Muscle layer of duodenum (tissue), 2 donors: ENCODE data around the gene CELF5.
"Not testable (repeated sequence)": the region's sequence is repeated elsewhere in the genome, so short reads cannot be mapped to it uniquely, and the experiment has no call there.

ENCODE experiments used
- H3K27ac ChIP-seq: one replicate; pipeline ENCODE4 v1.7.0; 2013; ENCODE audit warnings: mild to moderate bottlenecking, low read length
- H3K27me3 ChIP-seq: one replicate; pipeline ENCODE4 v1.7.0; 2013; ENCODE audit warnings: low read depth, mild to moderate bottlenecking, control low read depth, low read length
- H3K36me3 ChIP-seq, 2 donors: one replicate each; pipeline ENCODE4 v1.7.0; 2013; ENCODE audit warnings: low read length in 2 of 2, control low read depth in 1 of 2, mild to moderate bottlenecking in 1 of 2; ENCODE audit not compliant: insufficient read depth in 2 of 2, control insufficient read depth in 1 of 2
- H3K4me1 ChIP-seq, 2 donors: one replicate each; pipeline ENCODE4 v1.7.0; 2013; ENCODE audit warnings: low read length in 2 of 2, mild to moderate bottlenecking in 2 of 2, control low read depth in 1 of 2, moderate library complexity in 1 of 2; ENCODE audit not compliant: insufficient read depth in 2 of 2, control insufficient read depth in 1 of 2
- H3K4me3 ChIP-seq, 2 donors: one replicate each; pipeline ENCODE4 v1.7.0; 2013; ENCODE audit warnings: low read length in 2 of 2, low read depth in 1 of 2, mild to moderate bottlenecking in 1 of 2
- H3K9me3 ChIP-seq, 2 donors: one replicate each; pipeline ENCODE4 v1.7.0; 2013; ENCODE audit warnings: low read length in 2 of 2, control low read depth in 1 of 2, mild to moderate bottlenecking in 1 of 2; ENCODE audit not compliant: control insufficient read depth in 1 of 2
- donor health status: healthy.

Gene CELF5

DNA sequence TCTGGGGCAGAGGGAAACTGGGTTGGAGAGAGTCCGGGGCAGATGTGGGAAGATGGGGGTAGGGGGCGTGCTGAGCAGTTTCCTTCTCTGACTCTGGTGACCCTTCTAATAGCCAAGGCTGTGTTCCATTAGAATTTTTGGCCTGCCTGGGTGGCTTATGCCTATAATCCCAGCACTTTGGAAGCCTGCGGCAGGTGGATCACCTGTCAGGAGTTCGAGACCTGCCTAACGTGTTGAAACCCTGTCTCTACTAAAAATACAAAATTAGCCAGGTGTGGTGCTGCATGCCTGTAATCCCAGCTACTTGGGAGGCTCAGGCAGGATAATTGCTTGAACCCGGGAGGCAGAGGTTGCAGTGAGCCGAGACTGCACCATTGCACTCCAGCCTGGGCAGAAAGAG is 21.6 kb upstream of the CELF5 start:
- H3K4me3 ChIP-seq, H3K4me1 ChIP-seq, H3K9me3 ChIP-seq, H3K27ac ChIP-seq, H3K27me3 ChIP-seq: not testable (repeated sequence)
- H3K36me3 ChIP-seq: peaks cover 17 to 69% of the 10 kb centered on the region in 2 donors

DNA sequence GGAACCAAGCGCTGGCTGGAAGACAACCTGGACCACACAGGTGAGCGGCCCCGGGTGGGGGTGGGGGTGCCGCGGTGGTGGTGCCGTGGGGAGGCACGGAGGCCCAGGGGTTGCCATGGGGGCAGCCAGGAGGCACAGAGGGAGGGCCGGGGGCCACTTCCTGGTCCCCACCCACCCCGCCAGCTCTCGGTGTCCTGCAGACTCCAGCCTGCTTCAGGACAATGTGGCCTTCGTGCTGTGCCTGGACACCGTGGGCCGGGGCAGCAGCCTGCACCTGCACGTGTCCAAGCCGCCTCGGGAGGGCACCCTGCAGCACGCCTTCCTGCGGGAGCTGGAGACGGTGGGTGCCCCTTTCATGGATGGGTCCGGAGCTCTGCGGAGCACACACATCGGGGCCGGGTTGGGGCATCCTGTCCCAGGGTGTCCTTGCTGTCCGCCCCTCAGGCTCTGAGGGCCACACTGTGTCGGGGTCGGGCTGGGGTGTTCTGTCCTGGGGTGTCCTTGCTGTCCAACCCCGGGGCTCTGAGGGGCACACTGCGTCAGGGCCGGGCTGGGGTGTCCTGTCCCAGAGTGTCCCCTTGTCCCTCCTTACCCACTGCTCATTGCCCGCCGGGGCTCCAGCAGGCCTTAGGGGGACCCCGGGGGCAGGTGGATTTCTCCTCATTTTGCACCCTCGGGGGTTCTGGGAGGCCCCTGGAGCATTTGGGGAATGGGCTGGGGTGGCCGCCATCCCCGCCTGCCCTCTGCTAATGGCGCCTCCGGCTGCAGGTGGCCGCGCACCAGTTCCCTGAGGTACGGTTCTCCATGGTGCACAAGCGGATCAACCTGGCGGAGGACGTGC is 20.4 kb upstream of the CELF5 start:
- no peak overlapping the region for H3K27ac ChIP-seq
- H3K27me3 ChIP-seq: no peaks in the 10 kb centered on the region
- H3K9me3 ChIP-seq: no peaks in the 10 kb centered on the region
- no peak overlapping the region for H3K4me3 ChIP-seq
- H3K4me1 ChIP-seq: no peaks in the 10 kb centered on the region
- peaks cover 20 to 71% of the 10 kb centered on the region in 2 donors for H3K36me3 ChIP-seq

DNA sequence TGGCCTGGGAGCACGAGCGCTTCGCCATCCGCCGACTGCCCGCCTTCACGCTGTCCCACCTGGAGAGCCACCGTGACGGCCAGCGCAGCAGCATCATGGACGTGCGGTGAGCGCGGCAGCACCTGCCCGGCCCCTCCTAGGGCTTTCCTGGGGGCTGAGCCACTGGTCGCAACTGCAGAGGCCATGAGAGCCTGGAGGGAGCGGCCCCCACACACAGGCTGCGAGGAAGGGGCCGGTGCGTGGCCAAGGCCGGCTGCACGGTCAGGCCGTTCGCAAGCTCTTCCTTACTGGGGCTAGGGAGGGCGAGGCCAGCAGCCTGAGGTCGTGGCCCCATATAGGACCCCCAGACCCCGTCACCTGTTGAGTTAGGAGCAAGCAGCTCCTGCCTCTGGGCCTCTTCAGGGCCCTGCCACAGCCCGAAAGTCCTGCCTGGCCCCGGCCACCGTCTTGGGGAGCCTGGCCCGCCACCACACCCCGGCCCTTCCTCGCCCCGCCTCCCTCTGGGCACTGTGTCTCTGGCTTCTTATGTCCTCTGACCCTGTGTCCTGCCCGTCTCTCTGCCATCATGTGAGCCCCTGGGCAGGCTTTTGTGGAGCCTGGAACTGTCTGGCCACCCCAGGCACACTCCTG is 19.7 kb upstream of the CELF5 start:
- H3K36me3 ChIP-seq: peaks cover 20 to 67% of the 10 kb centered on the region in 2 donors
- no peaks in the 10 kb centered on the region for H3K27me3 ChIP-seq
- H3K9me3 ChIP-seq: no peaks in the 10 kb centered on the region
- no peak overlapping the region for H3K4me3 ChIP-seq
- no peaks in the 10 kb centered on the region for H3K4me1 ChIP-seq
- H3K27ac ChIP-seq: no peak overlapping the region

DNA sequence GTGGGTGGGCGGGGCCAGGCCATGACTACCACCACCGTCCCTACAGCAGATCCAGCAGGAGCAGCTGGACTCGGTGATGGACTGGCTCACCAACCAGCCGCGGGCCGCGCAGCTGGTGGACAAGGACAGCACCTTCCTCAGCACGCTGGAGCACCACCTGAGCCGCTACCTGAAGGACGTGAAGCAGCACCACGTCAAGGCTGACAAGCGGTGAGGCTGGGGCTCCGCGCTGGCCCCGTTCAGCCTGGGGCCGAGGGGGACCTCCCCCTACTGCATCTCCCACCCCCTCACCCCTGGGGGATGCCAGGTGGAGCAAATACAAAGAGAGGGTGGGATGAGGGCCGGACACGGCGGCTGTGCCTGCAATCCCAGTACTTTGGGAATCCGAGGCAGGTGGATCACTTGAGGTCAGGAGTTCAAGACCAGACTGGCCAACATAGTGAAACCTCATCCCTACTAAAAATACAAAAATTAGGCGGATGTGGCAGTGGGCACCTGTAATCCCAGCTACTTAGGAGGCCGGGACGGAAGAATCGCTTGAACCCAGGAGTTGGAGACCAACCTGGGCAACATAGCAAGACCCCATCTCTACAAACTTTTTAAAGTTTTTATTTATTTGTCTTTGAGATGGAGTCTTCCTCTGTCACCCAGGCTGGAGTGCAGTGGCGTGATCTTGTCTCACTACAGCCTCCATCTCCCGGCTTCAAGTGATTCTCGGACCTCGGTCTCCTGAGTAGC is 18.1 kb upstream of the CELF5 start:
- no peak overlapping the region for H3K4me3 ChIP-seq
- no peaks in the 10 kb centered on the region for H3K9me3 ChIP-seq
- no peaks in the 10 kb centered on the region for H3K27me3 ChIP-seq
- H3K27ac ChIP-seq: no peak overlapping the region
- no peaks in the 10 kb centered on the region for H3K4me1 ChIP-seq
- peaks cover 17 to 62% of the 10 kb centered on the region in 2 donors for H3K36me3 ChIP-seq

DNA sequence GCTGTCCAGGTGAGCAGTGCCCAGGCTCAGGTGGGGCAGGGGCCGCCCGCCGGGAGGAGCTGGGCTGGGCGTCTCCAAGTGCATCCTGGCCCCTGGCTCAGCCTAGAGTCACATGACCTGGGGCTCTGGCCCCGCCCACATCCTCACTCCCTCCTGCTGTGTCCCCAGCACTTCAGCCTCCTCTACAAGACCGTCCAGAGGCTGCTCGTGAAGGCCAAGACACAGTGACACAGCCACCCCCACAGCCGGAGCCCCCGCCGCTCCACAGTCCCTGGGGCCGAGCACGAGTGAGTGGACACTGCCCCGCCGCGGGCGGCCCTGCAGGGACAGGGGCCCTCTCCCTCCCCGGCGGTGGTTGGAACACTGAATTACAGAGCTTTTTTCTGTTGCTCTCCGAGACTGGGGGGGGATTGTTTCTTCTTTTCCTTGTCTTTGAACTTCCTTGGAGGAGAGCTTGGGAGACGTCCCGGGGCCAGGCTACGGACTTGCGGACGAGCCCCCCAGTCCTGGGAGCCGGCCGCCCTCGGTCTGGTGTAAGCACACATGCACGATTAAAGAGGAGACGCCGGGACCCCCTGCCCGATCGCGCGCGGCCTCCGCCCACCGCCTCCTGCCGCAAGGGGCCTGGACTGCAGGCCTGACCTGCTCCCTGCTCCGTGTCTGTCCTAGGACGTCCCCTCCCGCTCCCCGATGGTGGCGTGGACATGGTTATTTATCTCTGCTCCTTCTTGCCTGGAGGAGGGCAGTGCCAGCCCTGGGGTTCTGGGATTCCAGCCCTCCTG is 16.8 kb upstream of the CELF5 start:
- peaks cover 17 to 50% of the 10 kb centered on the region in 2 donors for H3K36me3 ChIP-seq
- no peak overlapping the region for H3K4me3 ChIP-seq
- H3K4me1 ChIP-seq: no peaks in the 10 kb centered on the region
- H3K27me3 ChIP-seq: no peaks in the 10 kb centered on the region
- H3K9me3 ChIP-seq: no peaks in the 10 kb centered on the region
- H3K27ac ChIP-seq: no peak overlapping the region

DNA sequence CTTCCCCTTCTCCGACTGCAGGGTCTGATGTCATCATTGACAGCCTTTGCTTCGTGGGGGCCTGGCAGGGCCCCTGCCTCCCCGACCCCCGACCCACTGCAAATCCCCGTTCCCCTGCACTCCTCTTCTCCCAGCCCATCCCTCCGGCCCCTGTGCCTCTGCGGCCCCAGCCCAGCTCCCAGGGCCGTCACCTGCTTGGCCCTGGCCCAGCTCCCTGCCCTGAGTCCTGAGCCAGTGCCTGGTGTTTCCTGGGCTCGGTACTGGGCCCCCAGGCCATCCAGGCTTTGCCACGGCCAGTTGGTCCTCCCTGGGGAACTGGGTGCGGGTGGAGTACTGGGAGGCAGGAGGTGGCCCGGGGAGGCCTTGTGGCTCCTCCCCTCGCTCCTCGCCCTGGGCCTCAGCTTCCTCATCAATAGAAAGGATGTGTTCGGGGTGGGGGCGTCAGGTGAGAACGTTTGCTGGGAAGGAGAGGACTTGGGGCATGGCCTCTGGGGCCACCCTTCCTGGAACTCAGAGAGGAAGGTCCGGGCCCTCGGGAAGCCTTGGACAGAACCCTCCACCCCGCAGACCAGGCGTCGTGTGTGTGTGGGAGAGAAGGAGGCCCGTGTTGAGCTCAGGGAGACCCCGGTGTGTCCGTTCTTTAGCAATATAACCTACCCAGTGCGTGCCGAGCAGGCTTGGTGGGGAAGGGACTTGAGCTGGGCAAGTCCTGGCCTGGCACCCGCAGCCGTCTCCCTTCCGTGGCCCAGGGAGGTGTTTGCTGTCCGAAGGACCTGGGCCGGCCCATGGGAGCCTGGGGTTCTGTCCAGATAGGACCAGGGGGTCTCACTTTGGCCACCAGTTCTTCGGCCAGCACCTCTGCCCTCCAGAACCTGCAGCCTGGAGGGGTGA is 15.9 kb upstream of the CELF5 start:
- Histone ChIP-seq H3K27ac (no peak overlapping the region), H3K9me3 (no peaks in the 10 kb centered on the region), H3K27me3 (no peaks in the 10 kb centered on the region), H3K36me3 (peaks cover 17 to 44% of the 10 kb centered on the region in 2 donors), H3K4me3 (no peak overlapping the region), H3K4me1 (no peaks in the 10 kb centered on the region)

DNA sequence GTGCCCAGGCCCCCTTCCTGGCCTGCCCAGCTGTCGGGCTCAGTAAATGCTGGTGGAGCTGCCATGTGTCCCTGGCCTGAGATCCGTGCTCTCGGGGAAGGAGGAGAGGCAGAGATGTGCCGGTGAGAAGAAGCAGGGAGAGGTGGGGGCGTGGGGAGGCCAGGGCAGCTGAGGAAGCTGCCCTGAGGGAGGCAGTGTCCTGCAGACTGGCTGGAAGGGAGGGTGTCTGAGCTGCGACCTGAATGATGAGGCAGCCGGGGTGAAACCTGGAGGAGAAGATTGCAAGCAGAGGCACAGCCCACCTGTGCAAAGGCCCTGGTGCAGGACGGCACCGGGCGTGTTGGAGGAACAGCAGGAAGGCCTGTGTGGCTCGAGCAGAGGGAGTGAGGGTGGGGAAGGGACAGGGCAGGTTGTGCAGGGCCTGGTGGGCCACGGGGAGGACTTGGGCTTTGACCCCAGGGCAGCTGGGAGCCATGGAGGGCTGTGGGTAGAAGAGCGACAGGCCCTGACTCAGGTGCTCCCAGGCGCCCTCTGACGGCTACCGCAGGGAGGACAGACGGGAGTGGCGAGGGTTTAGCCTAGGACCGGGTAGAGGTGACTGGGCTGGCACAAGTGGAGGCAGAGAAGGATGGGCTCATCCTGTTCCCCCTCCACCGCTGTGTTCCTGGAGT is 14.0 kb upstream of the CELF5 start:
- Histone ChIP-seq H3K27me3 (no peaks in the 10 kb centered on the region), H3K4me3 (no peak overlapping the region), H3K27ac (no peak overlapping the region), H3K9me3 (no peaks in the 10 kb centered on the region), H3K4me1 (no peaks in the 10 kb centered on the region), H3K36me3 (peaks cover 14 to 25% of the 10 kb centered on the region in 2 donors)

DNA sequence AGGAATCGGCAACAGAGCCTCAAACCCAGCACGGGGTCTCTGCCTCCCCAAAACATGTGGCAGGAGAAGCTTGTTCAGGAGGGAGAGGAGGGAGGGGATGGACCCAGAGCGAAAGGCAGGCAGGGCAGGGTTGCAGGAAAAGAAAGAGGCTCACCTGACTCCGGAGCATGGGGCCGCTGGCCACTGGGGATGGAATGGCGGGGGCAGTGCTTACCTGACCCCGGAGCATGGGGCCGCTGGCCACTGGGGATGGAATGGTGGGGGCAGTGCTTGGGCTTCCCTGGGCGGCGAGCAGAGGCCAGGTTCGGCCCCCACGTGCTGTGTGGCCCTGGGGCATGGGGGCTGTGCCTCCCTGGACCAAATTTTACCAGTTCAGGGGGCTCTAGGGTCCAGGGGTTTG is 13.3 kb upstream of the CELF5 start:
- Histone ChIP-seq H3K4me1 (no peaks in the 10 kb centered on the region), H3K9me3 (no peaks in the 10 kb centered on the region)

DNA sequence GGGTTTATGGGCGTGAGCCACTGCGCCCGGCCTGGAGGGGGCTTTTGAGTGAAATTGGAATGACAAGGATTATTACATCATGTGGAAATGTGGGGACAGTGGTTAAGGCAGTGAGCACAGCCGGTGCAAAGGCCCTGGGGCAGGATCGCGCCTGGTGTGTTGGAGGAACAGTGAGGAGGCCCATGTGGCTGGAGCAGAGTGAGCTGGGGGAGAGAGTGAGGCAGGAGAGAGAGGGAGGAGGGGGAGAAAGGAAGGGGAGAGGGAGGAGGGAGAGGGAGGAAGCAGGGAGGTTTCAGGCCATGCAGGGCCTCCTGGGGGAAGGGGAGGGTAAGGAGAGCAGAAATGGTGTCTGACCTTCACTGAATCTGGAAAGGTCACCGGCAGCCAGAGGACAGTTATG is 11.3 kb upstream of the CELF5 start:
- Histone ChIP-seq H3K27ac (no peak overlapping the region), H3K4me1 (no peaks in the 10 kb centered on the region), H3K27me3 (no peaks in the 10 kb centered on the region), H3K4me3 (no peak overlapping the region), H3K9me3 (no peaks in the 10 kb centered on the region), H3K36me3 (peaks cover under 1 to 4% of the 10 kb centered on the region in 2 donors)

More for the DNA sequence above, 13.3 kb upstream of the CELF5 start:
- Histone ChIP-seq H3K27me3 (no peaks in the 10 kb centered on the region), H3K36me3 (peaks cover 11 to 22% of the 10 kb centered on the region in 2 donors), H3K4me3 (no peak overlapping the region), H3K27ac (no peak overlapping the region)

DNA sequence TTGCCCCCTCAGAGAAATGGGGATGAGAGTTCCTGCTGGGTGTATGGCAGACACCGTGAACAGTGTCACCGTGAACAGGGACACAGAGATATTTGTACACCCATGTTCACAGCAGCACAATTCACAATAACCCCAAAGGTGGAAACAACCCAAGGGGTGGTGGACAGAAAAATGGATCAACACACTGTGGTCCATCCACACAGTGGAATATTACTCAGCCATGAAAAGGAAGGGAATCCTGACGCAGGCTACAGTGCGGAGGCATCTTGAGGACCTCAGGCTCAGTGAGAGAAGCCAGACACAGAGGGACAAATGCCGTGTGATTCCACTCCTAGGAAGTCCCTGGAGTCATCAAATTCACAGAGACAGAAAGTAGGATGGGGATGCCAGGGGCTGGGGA is 7.6 kb upstream of the CELF5 start:
- Histone ChIP-seq H3K4me3 (no peak overlapping the region), H3K9me3 (no peaks in the 10 kb centered on the region), H3K27ac (no peak overlapping the region), H3K4me1 (no peaks in the 10 kb centered on the region), H3K27me3 (no peaks in the 10 kb centered on the region), H3K36me3 (no peaks in the 10 kb centered on the region)
